Nephron (organoid): ENCODE measurements around the gene DIS3L2.

Experiments used
- H3K27ac Mint-ChIP-seq, 3 experiments: 2 replicates each; pipeline ENCODE4 v1.8.0; 2020; ENCODE audit warnings: mixed read lengths in 3 of 3, mild to moderate bottlenecking in 2 of 3, moderate library complexity in 1 of 3
- H3K27me3 Mint-ChIP-seq: 2 replicates; pipeline ENCODE4 v1.8.0; 2021; ENCODE audit warnings: low read depth, mild to moderate bottlenecking, moderate library complexity, mixed read lengths
- H3K36me3 Mint-ChIP-seq: 2 replicates; pipeline ENCODE4 v1.8.0; 2020; ENCODE audit warnings: low read depth, mixed read lengths
- H3K4me1 Mint-ChIP-seq: 2 replicates; pipeline ENCODE4 v1.8.0; 2020; ENCODE audit warnings: mixed read lengths
- H3K4me3 Mint-ChIP-seq, 3 experiments: 2 replicates each; pipeline ENCODE4 v1.8.0; 2020; ENCODE audit warnings: mild to moderate bottlenecking in 3 of 3, mixed read lengths in 3 of 3, moderate library complexity in 2 of 3
- H3K9me3 Mint-ChIP-seq: 2 replicates; pipeline ENCODE4 v1.8.0; 2020; ENCODE audit warnings: mixed read lengths
- TF ChIP-seq, protein P1 (sequence below), 3 experiments: fragments of 200-600 bp; sonication (generic); IDR thresholded peaks; one replicate each; pipeline ENCODE4 v1.5.0; 2021; ENCODE audit warnings: antibody characterized with exemption in 3 of 3; ENCODE audit not compliant: unreplicated experiment in 3 of 3

The DIS3L2 gene

DNA sequence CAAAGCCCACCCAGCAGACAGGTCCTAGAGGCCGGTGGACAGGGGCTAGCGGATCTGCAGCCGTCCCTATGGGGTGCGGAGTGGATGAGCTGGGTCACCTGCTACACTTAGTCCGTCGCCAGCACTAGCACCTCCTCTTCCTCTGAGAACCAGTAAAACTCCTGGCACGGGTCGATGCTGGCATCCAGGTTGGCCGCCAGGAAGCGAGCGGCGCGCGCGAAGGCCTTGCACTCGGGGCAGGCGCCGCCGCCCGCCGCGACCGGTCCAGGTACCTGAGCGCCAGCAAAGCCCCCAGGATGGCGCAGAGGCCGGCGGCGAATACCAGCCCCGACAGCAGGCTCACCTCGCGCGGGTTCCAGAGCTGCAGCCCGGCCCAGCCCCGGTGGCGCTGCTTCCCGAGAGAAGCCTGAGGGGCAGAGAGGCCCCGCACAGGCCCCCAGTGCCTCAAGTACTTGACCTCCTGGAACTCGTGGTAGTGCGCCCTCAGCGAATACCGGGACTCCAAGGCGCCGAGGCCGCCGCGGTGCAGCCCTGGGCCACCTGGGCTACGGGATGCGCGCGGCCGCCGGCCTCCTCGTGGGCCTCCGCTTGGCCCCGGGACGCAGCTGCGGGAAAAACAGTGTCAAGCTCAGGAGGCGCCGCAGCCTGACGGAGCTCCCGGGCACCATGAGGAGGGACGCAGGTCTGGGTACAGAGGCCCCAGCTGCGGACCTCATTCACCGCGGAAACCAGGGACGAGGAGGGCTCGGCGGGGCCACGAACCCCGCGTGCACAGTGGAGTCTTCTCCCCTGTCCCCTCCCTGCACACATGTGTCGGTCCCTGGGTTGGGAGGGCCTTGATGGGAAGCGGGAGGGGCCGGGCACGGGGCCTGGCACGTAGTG is 389.5 kb downstream of the DIS3L2 start:
- TF ChIP-seq, protein P1, sequence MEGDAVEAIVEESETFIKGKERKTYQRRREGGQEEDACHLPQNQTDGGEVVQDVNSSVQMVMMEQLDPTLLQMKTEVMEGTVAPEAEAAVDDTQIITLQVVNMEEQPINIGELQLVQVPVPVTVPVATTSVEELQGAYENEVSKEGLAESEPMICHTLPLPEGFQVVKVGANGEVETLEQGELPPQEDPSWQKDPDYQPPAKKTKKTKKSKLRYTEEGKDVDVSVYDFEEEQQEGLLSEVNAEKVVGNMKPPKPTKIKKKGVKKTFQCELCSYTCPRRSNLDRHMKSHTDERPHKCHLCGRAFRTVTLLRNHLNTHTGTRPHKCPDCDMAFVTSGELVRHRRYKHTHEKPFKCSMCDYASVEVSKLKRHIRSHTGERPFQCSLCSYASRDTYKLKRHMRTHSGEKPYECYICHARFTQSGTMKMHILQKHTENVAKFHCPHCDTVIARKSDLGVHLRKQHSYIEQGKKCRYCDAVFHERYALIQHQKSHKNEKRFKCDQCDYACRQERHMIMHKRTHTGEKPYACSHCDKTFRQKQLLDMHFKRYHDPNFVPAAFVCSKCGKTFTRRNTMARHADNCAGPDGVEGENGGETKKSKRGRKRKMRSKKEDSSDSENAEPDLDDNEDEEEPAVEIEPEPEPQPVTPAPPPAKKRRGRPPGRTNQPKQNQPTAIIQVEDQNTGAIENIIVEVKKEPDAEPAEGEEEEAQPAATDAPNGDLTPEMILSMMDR (IDR thresholded peaks at IDR 0.05; ENCODE audit: unreplicated experiment in 3 of 3): no peak
- no peak overlapping the region for H3K27ac Mint-ChIP-seq
- no peaks in the 10 kb centered on the region for H3K4me1 Mint-ChIP-seq

DNA sequence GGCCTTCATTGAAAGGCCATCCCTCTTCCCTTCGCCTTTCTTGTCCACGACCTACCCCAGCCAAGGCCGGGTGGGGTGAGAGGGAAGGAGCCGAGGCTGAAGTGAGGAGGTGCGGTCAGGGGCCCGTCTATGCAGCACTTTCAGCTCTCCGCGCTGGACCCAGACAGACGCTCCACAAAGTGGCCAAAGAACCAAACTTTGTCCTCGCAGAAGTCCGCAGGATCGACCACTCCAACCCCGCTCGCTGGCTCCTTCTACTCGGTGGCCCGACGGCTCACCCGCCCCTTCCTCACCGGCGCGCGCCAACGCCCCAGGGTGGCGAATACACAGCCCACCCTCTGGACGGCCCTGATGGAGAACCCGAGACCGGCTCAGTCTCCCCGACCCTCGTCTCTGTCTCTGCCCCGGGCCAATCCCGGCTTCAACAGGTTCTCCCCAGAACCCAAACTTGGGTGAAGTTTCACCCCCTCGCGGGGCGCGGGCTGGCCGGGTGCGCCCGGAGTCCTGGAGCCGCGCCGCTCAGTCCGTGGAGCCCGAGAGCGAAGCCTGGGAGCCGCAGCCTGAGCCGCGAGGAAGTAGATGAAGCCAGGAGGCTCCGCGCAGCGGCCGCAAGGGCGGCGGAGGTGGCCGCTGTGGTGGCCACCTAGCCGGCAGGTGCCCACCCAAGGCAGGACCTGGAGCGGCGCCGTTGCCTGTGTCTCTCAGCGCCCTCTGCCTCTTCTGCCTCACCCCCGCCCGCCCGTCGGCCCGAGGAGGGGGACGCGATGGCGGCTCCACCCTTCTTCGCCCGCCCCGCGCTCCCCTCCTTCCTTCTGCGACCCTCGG is 390.4 kb downstream of the DIS3L2 start:
- no peak overlapping the region for H3K4me3 Mint-ChIP-seq
- H3K9me3 Mint-ChIP-seq: peaks cover 4% of the 10 kb centered on the region
- TF ChIP-seq, protein P1 (IDR thresholded peaks at IDR 0.05; ENCODE audit: unreplicated experiment in 3 of 3): no peak
- peaks cover 10% of the 10 kb centered on the region for H3K27me3 Mint-ChIP-seq
- no peaks in the 10 kb centered on the region for H3K4me1 Mint-ChIP-seq
- H3K27ac Mint-ChIP-seq: no peak overlapping the region
- no peaks in the 10 kb centered on the region for H3K36me3 Mint-ChIP-seq

More for the DNA sequence above, 389.5 kb downstream of the DIS3L2 start:
- Mint-ChIP-seq H3K36me3 (no peaks in the 10 kb centered on the region), H3K9me3 (peaks cover 6% of the 10 kb centered on the region), H3K4me3 (no peak overlapping the region), H3K27me3 (peaks cover 10% of the 10 kb centered on the region)

DNA sequence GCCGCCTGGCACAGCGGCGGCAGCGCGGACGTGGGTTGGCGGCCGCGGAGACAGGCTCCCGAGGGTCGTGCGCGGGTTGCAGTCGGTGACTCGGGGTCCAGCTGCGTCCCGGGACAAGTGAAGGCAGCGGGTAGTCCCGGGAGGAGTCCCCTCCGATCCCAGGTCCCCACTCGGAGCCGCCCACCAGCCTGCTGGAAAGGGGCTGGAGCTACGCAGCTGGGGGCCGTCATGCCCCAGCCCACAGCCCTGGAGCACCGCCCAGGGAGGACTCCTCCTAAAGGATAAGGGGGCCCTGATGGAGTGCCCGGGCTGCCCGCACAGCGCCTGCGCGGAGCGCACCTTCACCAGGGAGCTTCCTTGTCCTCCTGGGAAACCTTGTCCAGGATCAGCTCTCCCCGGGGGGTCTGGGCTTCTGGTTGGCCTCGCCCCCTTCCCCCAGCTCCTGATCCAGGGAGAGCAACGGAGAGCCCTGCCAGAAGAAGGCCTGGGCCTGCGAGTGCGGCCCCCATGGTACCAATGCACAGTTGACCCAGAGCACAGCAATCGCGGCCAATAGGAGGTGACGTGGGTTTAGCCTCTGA is 391.1 kb downstream of the DIS3L2 start:
- peaks cover 3% of the 10 kb centered on the region for H3K9me3 Mint-ChIP-seq
- H3K27ac Mint-ChIP-seq: no peak overlapping the region
- no peaks in the 10 kb centered on the region for H3K4me1 Mint-ChIP-seq
- H3K27me3 Mint-ChIP-seq: peaks cover 6% of the 10 kb centered on the region
- H3K4me3 Mint-ChIP-seq: no peak overlapping the region
- TF ChIP-seq, protein P1 (IDR thresholded peaks at IDR 0.05; ENCODE audit: unreplicated experiment in 3 of 3): no peak
- no peaks in the 10 kb centered on the region for H3K36me3 Mint-ChIP-seq

DNA sequence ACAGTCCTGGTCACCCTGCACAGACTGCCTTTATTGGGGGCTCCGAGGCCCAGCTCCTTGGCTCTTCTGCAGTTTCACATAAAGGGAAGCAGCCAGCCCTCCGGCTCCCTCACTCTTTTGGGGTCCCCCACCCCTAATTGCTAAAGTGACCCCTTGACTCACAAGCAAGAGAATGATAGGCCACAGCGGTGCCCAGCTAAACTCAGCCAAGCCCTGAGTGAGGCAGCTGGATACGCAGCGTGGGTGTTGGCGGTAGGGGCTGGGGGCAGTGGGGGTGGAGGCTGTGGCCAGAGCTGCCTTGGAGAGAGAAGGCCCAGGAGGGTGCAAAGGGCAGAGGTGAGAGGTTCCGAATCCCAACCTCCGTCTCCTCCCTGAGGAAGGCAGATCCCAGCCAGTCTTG is 391.6 kb downstream of the DIS3L2 start:
- Mint-ChIP-seq H3K36me3 (no peaks in the 10 kb centered on the region), H3K4me3 (no peak overlapping the region), H3K4me1 (no peaks in the 10 kb centered on the region), H3K9me3 (peaks cover 3% of the 10 kb centered on the region), H3K27me3 (peaks cover 6% of the 10 kb centered on the region), H3K27ac (no peak overlapping the region)
- TF ChIP-seq, protein P1 (IDR thresholded peaks at IDR 0.05; ENCODE audit: unreplicated experiment in 3 of 3): no peak

DNA sequence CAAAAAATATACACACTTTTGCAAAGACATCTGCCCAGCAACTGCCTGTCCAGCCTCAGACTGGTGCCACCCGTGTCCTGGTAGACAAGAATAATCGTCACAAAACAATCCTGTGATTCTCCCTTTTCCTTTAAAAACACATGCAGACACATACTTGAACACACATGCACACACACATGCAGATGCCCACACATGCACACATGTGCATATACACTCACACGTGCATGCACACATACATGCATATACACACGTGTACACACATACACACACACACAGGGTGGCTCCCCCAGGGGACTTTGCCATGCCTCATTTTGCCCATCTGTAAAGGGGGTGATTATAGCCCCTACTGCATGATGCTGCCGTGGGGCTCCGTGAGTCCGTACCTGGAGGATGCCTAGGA is 392.1 kb downstream of the DIS3L2 start:
- Mint-ChIP-seq H3K27me3 (peaks cover 6% of the 10 kb centered on the region), H3K27ac (no peak overlapping the region), H3K9me3 (no peaks in the 10 kb centered on the region), H3K36me3 (no peaks in the 10 kb centered on the region), H3K4me3 (no peak overlapping the region), H3K4me1 (no peaks in the 10 kb centered on the region)
- TF ChIP-seq, protein P1 (IDR thresholded peaks at IDR 0.05; ENCODE audit: unreplicated experiment in 3 of 3): no peak
